Measurements from ENCODE around the gene ATP5F1E. TPM values are rescaled to one million over a fixed set of nuclear protein-coding genes. Genes with fewer than 3 reads are reported as not detected.
A peak's percentile ranks its signal among the peaks of the same experiment; 100 is the strongest.

The ATP5F1E gene
- total RNA-seq, 1 donor from 2014 or later, result 94.4 TPM

DNA sequence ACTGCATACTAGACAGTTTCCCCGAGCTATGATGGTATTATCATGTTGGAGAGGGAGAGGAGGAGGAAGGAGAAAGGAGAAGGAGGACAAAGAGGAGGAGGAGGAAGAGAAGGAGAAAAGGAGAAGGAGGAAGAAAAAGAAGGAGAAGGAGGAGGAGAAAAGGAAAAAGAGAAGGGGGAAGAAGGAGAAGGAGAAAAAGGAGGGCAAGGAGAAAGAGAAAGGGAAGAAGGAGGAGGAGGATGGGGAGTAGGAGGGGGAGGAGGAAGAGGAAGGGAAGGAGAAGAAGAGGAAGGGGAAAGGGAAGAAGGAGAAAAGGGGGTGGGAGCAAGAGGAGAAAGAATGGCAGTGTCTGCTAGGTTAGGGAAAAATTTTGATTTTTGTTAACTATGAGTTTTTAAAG lies 45.6 kb upstream of the ATP5F1E start:
- DNase-seq (ENCODE audit: low read depth), result no peak
- no peak overlapping the region for H3K4me2 ChIP-seq (ENCODE audit: low read length)

DNA sequence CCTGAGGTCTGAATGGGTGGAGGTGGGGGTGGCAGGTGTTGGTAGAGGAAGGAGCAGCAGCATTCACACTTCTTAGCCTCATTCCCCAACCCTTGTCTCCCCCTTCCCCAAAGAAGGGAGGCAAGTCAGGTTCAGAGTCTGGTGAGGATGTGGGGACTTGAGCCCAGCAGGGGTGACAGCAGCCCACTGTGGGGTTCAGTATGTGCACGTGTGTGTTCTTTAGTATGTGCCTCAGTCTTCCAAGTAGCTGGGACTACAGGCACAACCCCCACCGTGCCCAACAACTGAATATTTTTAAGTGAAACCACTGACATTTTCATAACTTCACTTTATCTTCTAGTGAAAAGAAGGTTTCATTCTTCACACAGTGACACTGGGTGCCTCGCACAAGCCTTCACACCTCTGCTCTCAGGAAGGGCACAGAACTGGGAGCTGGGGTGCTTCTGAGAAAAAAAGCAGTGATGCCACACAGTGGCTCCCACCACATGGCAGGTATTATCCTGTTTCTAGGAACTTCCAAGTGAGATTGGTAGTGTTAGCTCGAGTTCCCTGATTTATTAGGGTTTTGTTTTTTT lies 43.9 kb upstream of the ATP5F1E start:
- H3K27ac ChIP-seq (ENCODE audit: low read depth, low read length), result no peak overlapping the region
- no peak overlapping the region for H3K27ac Mint-ChIP-seq (ENCODE audit: unreplicated experiment)
- H3K4me1 ChIP-seq (ENCODE audit: insufficient read depth, low read length), result no peaks in the 10 kb centered on the region
- H3K4me2 ChIP-seq (ENCODE audit: low read length), result no peak overlapping the region
- no peak overlapping the region for H3K4me3 ChIP-seq (ENCODE audit: insufficient read depth, low read depth, low read length)
- peaks cover 40% of the 10 kb centered on the region for H3K27me3 Mint-ChIP-seq (ENCODE audit: low read depth, unreplicated experiment)
- peaks cover 2% of the 10 kb centered on the region for H3K4me1 Mint-ChIP-seq (ENCODE audit: low read depth, unreplicated experiment)
- no peak overlapping the region for H3K9ac ChIP-seq (ENCODE audit: low read length)
- no peak for FAIRE-seq
- TF ChIP-seq, protein P1, sequence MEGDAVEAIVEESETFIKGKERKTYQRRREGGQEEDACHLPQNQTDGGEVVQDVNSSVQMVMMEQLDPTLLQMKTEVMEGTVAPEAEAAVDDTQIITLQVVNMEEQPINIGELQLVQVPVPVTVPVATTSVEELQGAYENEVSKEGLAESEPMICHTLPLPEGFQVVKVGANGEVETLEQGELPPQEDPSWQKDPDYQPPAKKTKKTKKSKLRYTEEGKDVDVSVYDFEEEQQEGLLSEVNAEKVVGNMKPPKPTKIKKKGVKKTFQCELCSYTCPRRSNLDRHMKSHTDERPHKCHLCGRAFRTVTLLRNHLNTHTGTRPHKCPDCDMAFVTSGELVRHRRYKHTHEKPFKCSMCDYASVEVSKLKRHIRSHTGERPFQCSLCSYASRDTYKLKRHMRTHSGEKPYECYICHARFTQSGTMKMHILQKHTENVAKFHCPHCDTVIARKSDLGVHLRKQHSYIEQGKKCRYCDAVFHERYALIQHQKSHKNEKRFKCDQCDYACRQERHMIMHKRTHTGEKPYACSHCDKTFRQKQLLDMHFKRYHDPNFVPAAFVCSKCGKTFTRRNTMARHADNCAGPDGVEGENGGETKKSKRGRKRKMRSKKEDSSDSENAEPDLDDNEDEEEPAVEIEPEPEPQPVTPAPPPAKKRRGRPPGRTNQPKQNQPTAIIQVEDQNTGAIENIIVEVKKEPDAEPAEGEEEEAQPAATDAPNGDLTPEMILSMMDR (IDR thresholded peaks at IDR 0.05; ENCODE audit: insufficient read depth, low read depth, low read length), result no peak
- no peak for TF ChIP-seq EZH2 (IDR thresholded peaks at IDR 0.05; ENCODE audit: insufficient read depth, low read length)
- H3K9me3 ChIP-seq (ENCODE audit: insufficient read depth, low read depth, low read length), result no peaks in the 10 kb centered on the region
- no peaks in the 10 kb centered on the region for H3K79me2 ChIP-seq (ENCODE audit: insufficient read depth, low read length)
- peaks cover 3% of the 10 kb centered on the region for H3K9me3 Mint-ChIP-seq (ENCODE audit: unreplicated experiment)
- no peak overlapping the region for H2AFZ ChIP-seq (ENCODE audit: low read depth, low read length)
- H4K20me1 ChIP-seq (ENCODE audit: insufficient read depth, low read length), result no peaks in the 10 kb centered on the region
- H3K36me3 ChIP-seq (ENCODE audit: insufficient read depth, low read length), result no peaks in the 10 kb centered on the region
- peaks cover 26% of the 10 kb centered on the region for H3K27me3 ChIP-seq (ENCODE audit: insufficient read depth, low read length)
- no peaks in the 10 kb centered on the region for H3K36me3 Mint-ChIP-seq (ENCODE audit: low read depth, unreplicated experiment)
- H3K4me3 Mint-ChIP-seq (ENCODE audit: unreplicated experiment), result no peak overlapping the region
- DNase-seq (ENCODE audit: low read depth), result no peak

More for the DNA sequence above, 45.6 kb upstream of the ATP5F1E start:
- Mint-ChIP-seq H3K36me3 (ENCODE audit: low read depth, unreplicated experiment) (no peaks in the 10 kb centered on the region), H3K27me3 (ENCODE audit: low read depth, unreplicated experiment) (peaks cover 34% of the 10 kb centered on the region), H3K4me3 (ENCODE audit: unreplicated experiment) (peak overlapping the region; percentile 46), H3K4me1 (ENCODE audit: low read depth, unreplicated experiment) (peaks cover 5% of the 10 kb centered on the region), H3K9me3 (ENCODE audit: unreplicated experiment) (peaks cover 2% of the 10 kb centered on the region), H3K27ac (ENCODE audit: unreplicated experiment) (no peak overlapping the region)
- Histone ChIP-seq H4K20me1 (ENCODE audit: insufficient read depth, low read length) (no peaks in the 10 kb centered on the region), H3K36me3 (ENCODE audit: insufficient read depth, low read length) (no peaks in the 10 kb centered on the region), H3K27me3 (ENCODE audit: insufficient read depth, low read length) (peaks cover 19% of the 10 kb centered on the region), H3K9me3 (ENCODE audit: insufficient read depth, low read depth, low read length) (no peaks in the 10 kb centered on the region), H3K4me1 (ENCODE audit: insufficient read depth, low read length) (no peaks in the 10 kb centered on the region), H3K4me3 (ENCODE audit: insufficient read depth, low read depth, low read length) (no peak overlapping the region), H2AFZ (ENCODE audit: low read depth, low read length) (no peak overlapping the region), H3K79me2 (ENCODE audit: insufficient read depth, low read length) (no peaks in the 10 kb centered on the region), H3K9ac (ENCODE audit: low read length) (no peak overlapping the region), H3K27ac (ENCODE audit: low read depth, low read length) (no peak overlapping the region)
- no peak for TF ChIP-seq EZH2 (IDR thresholded peaks at IDR 0.05; ENCODE audit: insufficient read depth, low read length)
- TF ChIP-seq, protein P1 (IDR thresholded peaks at IDR 0.05; ENCODE audit: insufficient read depth, low read depth, low read length), result no peak
- FAIRE-seq, result no peak

GRCh38 chr20:59074456-59074855 lies 42.3 kb upstream of the ATP5F1E start:
- Mint-ChIP-seq H3K4me3 (ENCODE audit: unreplicated experiment) (no peak overlapping the region), H3K27me3 (ENCODE audit: low read depth, unreplicated experiment) (peaks cover 44% of the 10 kb centered on the region)

More at GRCh38 chr20:59074456-59074855, 42.3 kb upstream of the ATP5F1E start:
- Histone ChIP-seq H3K27me3 (ENCODE audit: insufficient read depth, low read length) (peaks cover 28% of the 10 kb centered on the region), H3K4me3 (ENCODE audit: insufficient read depth, low read depth, low read length) (no peak overlapping the region), H3K27ac (ENCODE audit: low read depth, low read length) (no peak overlapping the region), H4K20me1 (ENCODE audit: insufficient read depth, low read length) (no peaks in the 10 kb centered on the region), H3K4me2 (ENCODE audit: low read length) (no peak overlapping the region), H3K79me2 (ENCODE audit: insufficient read depth, low read length) (no peaks in the 10 kb centered on the region), H3K36me3 (ENCODE audit: insufficient read depth, low read length) (no peaks in the 10 kb centered on the region), H2AFZ (ENCODE audit: low read depth, low read length) (no peak overlapping the region), H3K9me3 (ENCODE audit: insufficient read depth, low read depth, low read length) (no peaks in the 10 kb centered on the region), H3K4me1 (ENCODE audit: insufficient read depth, low read length) (no peaks in the 10 kb centered on the region), H3K9ac (ENCODE audit: low read length) (no peak overlapping the region)
- Mint-ChIP-seq H3K4me1 (ENCODE audit: low read depth, unreplicated experiment) (peaks cover 2% of the 10 kb centered on the region), H3K36me3 (ENCODE audit: low read depth, unreplicated experiment) (no peaks in the 10 kb centered on the region), H3K9me3 (ENCODE audit: unreplicated experiment) (peaks cover 3% of the 10 kb centered on the region), H3K27ac (ENCODE audit: unreplicated experiment) (no peak overlapping the region)
- FAIRE-seq (no peak), DNase-seq (ENCODE audit: low read depth) (peak; percentile 75)
- TF ChIP-seq, protein P1 (IDR thresholded peaks at IDR 0.05; ENCODE audit: insufficient read depth, low read depth, low read length), result no peak
- TF ChIP-seq EZH2 (IDR thresholded peaks at IDR 0.05; ENCODE audit: insufficient read depth, low read length), result no peak

Data from astrocyte (in vitro differentiated cells and primary cell).